Endothelial cell of umbilical vein (primary cell): Measurements from ENCODE around the gene THAP10. TPM values are rescaled to one million over a fixed set of nuclear protein-coding genes. Genes with fewer than 3 reads are reported as not detected.

Experiments used
- BruUV-seq: library from RNA; stranded (reverse); fragments of 400-500 nt; replicated peaks from 2 replicates; lab custom pipeline; 2021; lab: Mats Ljungman, UMichigan
- CTCF ChIA-PET: fragments of 300-600, 350-600 bp; sonication (Branson Sonifier 250); formaldehyde crosslinking; loops from one replicate; lab custom pipeline; 2021; ENCODE audit warnings: antibody characterized with exemption, inconsistent platforms; lab: Charles Lee
- POLR2A ChIA-PET: fragments of 300-600, 350-600 bp; sonication (Branson Sonifier 250); formaldehyde crosslinking; loops from one replicate; lab custom pipeline; 2021; ENCODE audit warnings: antibody characterized with exemption, inconsistent platforms; lab: Charles Lee
- DNase-seq: peaks from one replicate; pipeline ENCODE4 v3.0.0-alpha.2; 2011; ENCODE audit warnings: low read depth, low spot score
- FAIRE-seq: peaks from 2 replicates; lab custom pipeline; 2011; peaks lifted over from hg19 to GRCh38; lab: Jason Lieb, UNC
- H2AFZ ChIP-seq: 2 replicates; pipeline ENCODE4 v1.6.0; 2012; ENCODE audit warnings: low read depth, low read length, control low read depth, inconsistent platforms
- H3K27ac ChIP-seq: 2 replicates; pipeline ENCODE4 v1.5.1; 2011; ENCODE audit warnings: low read depth, mild to moderate bottlenecking, control low read depth, low read length, moderate library complexity; ENCODE audit not compliant: insufficient read depth
- H3K27me3 ChIP-seq, 2 experiments: 2 replicates each; pipeline versions ENCODE4 v1.6.0 to v1.6.1; 2011; ENCODE audit warnings: low read length in 2 of 2, mixed read lengths in 1 of 2; ENCODE audit not compliant: control insufficient read depth in 2 of 2, insufficient read depth in 2 of 2
- H3K36me3 ChIP-seq, 2 experiments: 2 replicates in 1 of 2; 3 replicates in 1 of 2; pipeline ENCODE4 v1.5.1; 2011; ENCODE audit warnings: low read length in 2 of 2, mild to moderate bottlenecking in 1 of 2, moderate library complexity in 1 of 2; ENCODE audit not compliant: control insufficient read depth in 2 of 2, insufficient read depth in 2 of 2; ENCODE audit errors: extremely low read depth in 1 of 2
- H3K4me1 ChIP-seq: 3 replicates; pipeline ENCODE4 v1.5.1; 2011; ENCODE audit warnings: mild to moderate bottlenecking, low read length; ENCODE audit not compliant: control insufficient read depth, insufficient read depth; ENCODE audit errors: extremely low read depth
- H3K4me2 ChIP-seq: 2 replicates; pipeline ENCODE4 v1.6.1; 2011; ENCODE audit warnings: low read length, control low read depth, mixed read lengths; ENCODE audit not compliant: insufficient read depth
- H3K4me3 ChIP-seq, 3 experiments: fragments of 200-600 bp in 1 of 3; sonication (generic), shearing (Covaris generic) in 1 of 3; replicated peaks in 1 of 3; 2 replicates each; pipeline ENCODE4 v1.5.1; 2011 to 2016; ENCODE audit warnings: control low read depth in 3 of 3, low read length in 3 of 3, mild to moderate bottlenecking in 2 of 3, inconsistent platforms in 1 of 3, low read depth in 1 of 3, moderate library complexity in 1 of 3; ENCODE audit not compliant: insufficient read depth in 1 of 3
- H3K79me2 ChIP-seq: 2 replicates; pipeline ENCODE4 v1.6.0; 2012; ENCODE audit warnings: low read length, inconsistent platforms; ENCODE audit not compliant: control insufficient read depth, insufficient read depth
- H3K9ac ChIP-seq: replicated peaks from 2 replicates; pipeline ENCODE3; 2011; ENCODE audit warnings: low read length, control low read depth; ENCODE audit not compliant: insufficient read depth; ENCODE audit errors: extremely low read depth
- H3K9me1 ChIP-seq: replicated peaks from 3 replicates; pipeline ENCODE4 v1.6.0; 2011; ENCODE audit warnings: mild to moderate bottlenecking, low read length; ENCODE audit not compliant: control insufficient read depth, insufficient read depth; ENCODE audit errors: extremely low read depth
- H3K9me3 ChIP-seq: replicated peaks from 2 replicates; pipeline ENCODE4 v1.5.1; 2012; ENCODE audit warnings: low read length, inconsistent platforms; ENCODE audit not compliant: control insufficient read depth, insufficient read depth
- H4K20me1 ChIP-seq: replicated peaks from 2 replicates; pipeline ENCODE3; 2011; ENCODE audit warnings: mild to moderate bottlenecking, low read length; ENCODE audit not compliant: control insufficient read depth, insufficient read depth; ENCODE audit errors: extremely low read depth
- CTCF ChIP-seq, 2 donors: IDR thresholded peaks; 1 replicate in 1 of 2; 2 replicates in 1 of 2; pipeline ENCODE4 v1.5.1; 2011; ENCODE audit warnings: low read length in 2 of 2, mild to moderate bottlenecking in 2 of 2, moderate library complexity in 2 of 2, control low read depth in 1 of 2, inconsistent platforms in 1 of 2, low read depth in 1 of 2; ENCODE audit not compliant: insufficient read depth in 1 of 2; ENCODE audit errors: extremely low read depth in 1 of 2
- POLR2A ChIP-seq: IDR thresholded peaks from 2 replicates; pipeline ENCODE4 v1.6.1; 2012; ENCODE audit warnings: low read depth, mild to moderate bottlenecking, control low read depth, low read length
- POLR2AphosphoS5 ChIP-seq: IDR thresholded peaks from 2 replicates; pipeline ENCODE4 v1.6.1; 2012; ENCODE audit warnings: low read depth, mild to moderate bottlenecking, control low read depth, low read length, moderate library complexity; ENCODE audit not compliant: insufficient read depth
- dilution Hi-C: fragments of 300-500 bp; cut with MboI; formaldehyde crosslinking; loops from one replicate; pipeline ENCODE4 v1.15.0; 2019; ENCODE audit warnings: low sequenced_read_pairs; ENCODE audit not compliant: extremely low pct_ligation_motif_present
- intact Hi-C: fragments of 100-400 bp; cut with micrococcal nuclease; formaldehyde crosslinking; loops from one replicate; pipeline ENCODE4 v1.10.0; 2022
- polyA plus RNA-seq, 4 experiments: library from polyadenylated mRNA; depleted of rRNA in 3 of 4; stranded (reverse) in 3 of 4; unstranded in 1 of 4; fragments of >200 nt; gene quantifications; 2 replicates each; pipeline versions ENCODE4 v1.2.1 to v1.2.3, GENCODE V29; 2011 to 2012; ENCODE audit warnings: missing spikeins in 1 of 4
- total RNA-seq: library from RNA; stranded (reverse); gene quantifications from 2 replicates; pipeline ENCODE4 v1.2.3, GENCODE V29; 2021

The THAP10 gene
- total and polyA plus RNA-seq, 2 donors (not counting 3 experiments of a cell fraction or from before 2014, with no cell fraction given), result 1.7 to 4.0 TPM

- H4K20me1 ChIP-seq, result no peaks in the 10 kb centered on the region
- no peak overlapping the region for H3K27ac ChIP-seq
- FAIRE-seq, result peak; percentile 63
- no peaks in the 10 kb centered on the region for H3K9me3 ChIP-seq
- ChIA-PET POLR2A (interaction anchor here (0.9 kb wide), 1 partner anchor 18 kb away, joined by 3 read pairs; no protein-coding TSS in a partner anchor), CTCF (interaction anchor here (0.7 to 4.4 kb wide), 48 partner anchors 9 to 573 kb away, joined by 3 to 160 read pairs (median 5); partner anchors contain the start of genes LARP6, LRRC49 and THAP10)
- no peaks in the 10 kb centered on the region for H3K79me2 ChIP-seq
- no peak overlapping the region for H3K9ac ChIP-seq
- TF ChIP-seq POLR2A, result no peak
- TF ChIP-seq CTCF (IDR thresholded peaks at IDR 0.05; ENCODE audit: extremely low read depth in 1 of 2, insufficient read depth in 1 of 2, low read depth in 1 of 2, low read length in 2 of 2), result peak; percentile 23 to 45
- no peak for TF ChIP-seq POLR2AphosphoS5
- no peaks in the 10 kb centered on the region for H3K9me1 ChIP-seq
- H3K36me3 ChIP-seq, result no peaks in the 10 kb centered on the region
- no peak overlapping the region for H2AFZ ChIP-seq
- intact Hi-C loops, result loop anchor here (1.0 kb wide), 2 partner anchors 50 to 196 kb away; no protein-coding TSS in a partner anchor
- BruUV-seq, result no TSS peak
- H3K4me3 ChIP-seq, result no peak overlapping the region
- H3K4me2 ChIP-seq, result no peak overlapping the region
- dilution Hi-C loops, result no loop called here
- H3K27me3 ChIP-seq, result no peaks in the 10 kb centered on the region
- DNase-seq, result peak; percentile 48
- H3K4me1 ChIP-seq, result peaks cover 8% of the 10 kb centered on the region
Measured at GRCh38 chr15:70875001-70875782, 17.0 kb downstream of the THAP10 start.
